Neural progenitor cell (in vitro differentiated cells): ENCODE results near the gene ACOXL. TPM values are rescaled to one million over a fixed set of nuclear protein-coding genes. Genes with fewer than 3 reads are reported as not detected.
A peak's percentile ranks its signal among the peaks of the same experiment; 100 is the strongest.

ENCODE experiments used
- DNase-seq: peaks from one replicate; pipeline ENCODE4 v3.0.0-alpha.2; 2016; ENCODE audit warnings: low spot score
- H2AFZ ChIP-seq: fragments of 200-600 bp; sonication (generic); replicated peaks from 2 replicates; pipeline ENCODE4 v1.6.1; 2016; ENCODE audit warnings: antibody characterized with exemption
- H3F3A ChIP-seq: fragments of 200-600 bp; sonication (generic); 2 replicates; pipeline ENCODE4 v1.6.1; 2016; ENCODE audit warnings: antibody characterized with exemption, low read depth
- H3K27ac ChIP-seq: fragments of 200-600 bp; sonication (generic); 2 replicates; pipeline ENCODE4 v1.5.1; 2016; ENCODE audit warnings: mild to moderate bottlenecking
- H3K27me3 ChIP-seq: fragments of 200-600 bp; sonication (generic); 2 replicates; pipeline ENCODE4 v1.6.1; 2016; ENCODE audit warnings: mild to moderate bottlenecking, moderate library complexity
- H3K36me3 ChIP-seq: fragments of 200-600 bp; sonication (generic); 2 replicates; pipeline ENCODE4 v1.5.1; 2016
- H3K4me1 ChIP-seq: fragments of 200-600 bp; sonication (generic); 2 replicates; pipeline ENCODE4 v1.6.1; 2016; ENCODE audit warnings: mixed run types
- H3K4me2 ChIP-seq: fragments of 200-600 bp; sonication (generic); 2 replicates; pipeline ENCODE4 v1.6.1; 2016
- H3K4me3 ChIP-seq: fragments of 200-600 bp; sonication (generic); 2 replicates; pipeline ENCODE4 v1.5.1; 2016
- H3K79me2 ChIP-seq: fragments of 200-600 bp; sonication (generic); 2 replicates; pipeline ENCODE4 v1.6.1; 2016; ENCODE audit warnings: low read depth
- H3K9ac ChIP-seq: fragments of 200-600 bp; sonication (generic); 2 replicates; pipeline ENCODE4 v1.6.1; 2016
- H3K9me3 ChIP-seq: fragments of 200-600 bp; sonication (generic); 2 replicates; pipeline ENCODE4 v1.5.1; 2016; ENCODE audit warnings: low read depth
- H4K20me1 ChIP-seq: fragments of 200-600 bp; sonication (generic); 2 replicates; pipeline ENCODE4 v1.6.1; 2016; ENCODE audit warnings: low read depth
- H3K27ac Mint-ChIP-seq: 3 replicates; pipeline ENCODE4 v1.8.0; 2021; ENCODE audit warnings: mixed read lengths
- H3K27me3 Mint-ChIP-seq: 2 replicates; pipeline ENCODE4 v1.8.0; 2022; ENCODE audit warnings: low read depth, mild to moderate bottlenecking, inconsistent platforms, moderate library complexity, mixed read lengths; ENCODE audit not compliant: insufficient read depth
- H3K36me3 Mint-ChIP-seq: 3 replicates; pipeline ENCODE4 v1.8.0; 2021; ENCODE audit warnings: mixed read lengths
- H3K4me1 Mint-ChIP-seq: 3 replicates; pipeline ENCODE4 v1.8.0; 2021; ENCODE audit warnings: mixed read lengths
- H3K4me3 Mint-ChIP-seq: 3 replicates; pipeline ENCODE4 v1.8.0; 2021; ENCODE audit warnings: mild to moderate bottlenecking, moderate library complexity, mixed read lengths
- H3K9me3 Mint-ChIP-seq: 3 replicates; pipeline ENCODE4 v1.8.0; 2020; ENCODE audit warnings: mixed read lengths
- EZH2 ChIP-seq: fragments of 200-600 bp; sonication (generic); IDR thresholded peaks from 2 replicates; pipeline ENCODE4 v1.6.1; 2017; ENCODE audit warnings: antibody characterized with exemption, mild to moderate bottlenecking, moderate library complexity
- EZH2phosphoT487 ChIP-seq: fragments of 200-600 bp; sonication (generic); IDR thresholded peaks from 2 replicates; pipeline ENCODE4 v1.6.1; 2017; ENCODE audit warnings: antibody characterized with exemption
- total RNA-seq: library from RNA; depleted of rRNA; stranded (reverse); fragments of >200 nt; gene quantifications from 2 replicates; pipeline ENCODE4 v1.2.3, GENCODE V29; 2015; ENCODE audit warnings: low replicate concordance
- TF ChIP-seq, protein P1 (sequence below): fragments of 200-600 bp; sonication (generic); IDR thresholded peaks from 2 replicates; pipeline ENCODE4 v1.5.1; 2017; ENCODE audit warnings: antibody characterized with exemption, mild to moderate bottlenecking

ACOXL gene
- total RNA-seq, 1 donor from 2014 or later, result 2.9 TPM

DNA sequence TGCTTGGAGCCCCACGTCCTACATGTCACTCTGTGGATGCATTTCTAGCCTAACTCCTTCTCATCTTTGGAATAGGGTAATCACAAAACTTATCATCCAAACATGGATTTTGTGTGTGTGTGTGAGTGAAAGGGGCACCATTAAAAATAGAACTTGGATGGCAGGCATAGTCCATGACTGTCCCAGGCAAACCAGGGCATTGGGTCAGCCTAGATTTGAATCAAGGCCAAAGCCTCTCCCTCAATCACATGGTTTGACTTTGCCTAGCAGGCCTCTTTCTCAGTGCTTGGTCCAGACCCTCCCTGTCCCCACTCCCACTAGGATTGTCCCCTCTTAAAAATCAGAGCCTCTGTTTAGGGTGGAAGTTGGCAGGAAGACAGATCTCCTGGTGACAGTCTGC, 320.9 kb downstream of the ACOXL start:
- no peak overlapping the region for H3K4me3 ChIP-seq
- TF ChIP-seq EZH2 (no peak), EZH2phosphoT487 (no peak)
- TF ChIP-seq, protein P1, sequence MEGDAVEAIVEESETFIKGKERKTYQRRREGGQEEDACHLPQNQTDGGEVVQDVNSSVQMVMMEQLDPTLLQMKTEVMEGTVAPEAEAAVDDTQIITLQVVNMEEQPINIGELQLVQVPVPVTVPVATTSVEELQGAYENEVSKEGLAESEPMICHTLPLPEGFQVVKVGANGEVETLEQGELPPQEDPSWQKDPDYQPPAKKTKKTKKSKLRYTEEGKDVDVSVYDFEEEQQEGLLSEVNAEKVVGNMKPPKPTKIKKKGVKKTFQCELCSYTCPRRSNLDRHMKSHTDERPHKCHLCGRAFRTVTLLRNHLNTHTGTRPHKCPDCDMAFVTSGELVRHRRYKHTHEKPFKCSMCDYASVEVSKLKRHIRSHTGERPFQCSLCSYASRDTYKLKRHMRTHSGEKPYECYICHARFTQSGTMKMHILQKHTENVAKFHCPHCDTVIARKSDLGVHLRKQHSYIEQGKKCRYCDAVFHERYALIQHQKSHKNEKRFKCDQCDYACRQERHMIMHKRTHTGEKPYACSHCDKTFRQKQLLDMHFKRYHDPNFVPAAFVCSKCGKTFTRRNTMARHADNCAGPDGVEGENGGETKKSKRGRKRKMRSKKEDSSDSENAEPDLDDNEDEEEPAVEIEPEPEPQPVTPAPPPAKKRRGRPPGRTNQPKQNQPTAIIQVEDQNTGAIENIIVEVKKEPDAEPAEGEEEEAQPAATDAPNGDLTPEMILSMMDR, result no peak
- no peaks in the 10 kb centered on the region for H3K79me2 ChIP-seq
- H3K36me3 ChIP-seq, result no peaks in the 10 kb centered on the region
- peaks cover 29% of the 10 kb centered on the region for H3K4me1 ChIP-seq
- peaks cover 2% of the 10 kb centered on the region for H3K9me3 Mint-ChIP-seq
- peaks cover 24% of the 10 kb centered on the region for H3K4me1 Mint-ChIP-seq
- H2AFZ ChIP-seq, result no peak overlapping the region
- no peak overlapping the region for H3K9ac ChIP-seq
- no peaks in the 10 kb centered on the region for H4K20me1 ChIP-seq
- no peaks in the 10 kb centered on the region for H3K9me3 ChIP-seq
- peaks cover 18% of the 10 kb centered on the region for H3F3A ChIP-seq
- no peaks in the 10 kb centered on the region for H3K27me3 ChIP-seq
- no peaks in the 10 kb centered on the region for H3K36me3 Mint-ChIP-seq
- H3K27me3 Mint-ChIP-seq, result peaks cover 10% of the 10 kb centered on the region
- no peak for DNase-seq
- no peak overlapping the region for H3K4me2 ChIP-seq
- no peak overlapping the region for H3K27ac ChIP-seq
- no peak overlapping the region for H3K27ac Mint-ChIP-seq
- H3K4me3 Mint-ChIP-seq, result no peak overlapping the region

DNA sequence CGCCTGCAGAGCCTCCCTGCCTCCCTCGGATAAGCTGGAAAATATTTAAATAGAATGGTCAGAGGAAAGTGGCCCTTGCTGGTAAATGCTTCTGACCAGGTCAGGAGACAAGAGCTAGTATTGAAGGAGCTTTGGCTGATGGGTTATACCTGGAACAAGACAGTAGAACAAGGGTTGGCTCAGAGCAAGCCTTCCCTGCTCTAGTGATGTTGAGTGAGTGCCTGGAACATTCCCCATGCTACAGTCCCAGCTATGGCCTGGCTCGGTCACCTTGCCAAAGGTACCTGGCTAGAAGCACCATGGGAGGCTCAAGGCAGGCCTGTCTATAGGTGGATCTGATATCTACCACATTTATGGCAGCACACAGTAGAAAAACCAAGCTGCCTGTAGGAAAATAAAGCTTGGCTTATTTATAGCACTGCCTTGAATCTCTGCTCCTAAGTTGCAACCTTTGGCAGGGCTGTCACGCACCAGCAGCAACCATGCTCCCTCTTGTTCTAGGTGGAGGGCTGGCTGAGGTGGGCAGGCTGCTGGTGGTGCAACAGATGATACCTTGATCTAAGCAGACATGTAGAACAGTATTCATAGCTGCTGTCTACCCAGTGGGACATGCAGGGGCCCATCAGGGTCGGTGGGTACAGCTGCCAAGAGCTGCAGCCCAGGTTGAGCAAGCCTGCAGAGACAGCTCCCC, 321.6 kb downstream of the ACOXL start:
- Histone ChIP-seq H3K27me3 (no peaks in the 10 kb centered on the region), H3F3A (peaks cover 18% of the 10 kb centered on the region), H3K4me2 (peak overlapping the region; percentile 63), H3K4me1 (peaks cover 29% of the 10 kb centered on the region), H3K4me3 (no peak overlapping the region), H3K36me3 (no peaks in the 10 kb centered on the region), H3K9me3 (no peaks in the 10 kb centered on the region), H3K9ac (no peak overlapping the region), H2AFZ (no peak overlapping the region), H3K79me2 (no peaks in the 10 kb centered on the region), H3K27ac (peak overlapping the region; percentile 89), H4K20me1 (no peaks in the 10 kb centered on the region)
- no peak for TF ChIP-seq EZH2phosphoT487
- TF ChIP-seq EZH2, result no peak
- TF ChIP-seq, protein P1, result no peak
- H3K27me3 Mint-ChIP-seq, result peaks cover 7% of the 10 kb centered on the region
- H3K27ac Mint-ChIP-seq, result peak overlapping the region; percentile 42
- DNase-seq, result no peak
- no peaks in the 10 kb centered on the region for H3K36me3 Mint-ChIP-seq
- peak overlapping the region; percentile 2 for H3K4me3 Mint-ChIP-seq
- peaks cover 2% of the 10 kb centered on the region for H3K9me3 Mint-ChIP-seq
- H3K4me1 Mint-ChIP-seq, result peaks cover 24% of the 10 kb centered on the region

GRCh38 chr2:111054791-111055691, 322.7 kb downstream of the ACOXL start:
- peaks cover 24% of the 10 kb centered on the region for H3K4me1 Mint-ChIP-seq
- H3K79me2 ChIP-seq, result no peaks in the 10 kb centered on the region
- peak overlapping the region; percentile 11 for H3K4me3 Mint-ChIP-seq
- peaks cover 4% of the 10 kb centered on the region for H3K27me3 Mint-ChIP-seq
- peaks cover 18% of the 10 kb centered on the region for H3F3A ChIP-seq
- H3K27ac Mint-ChIP-seq, result peak overlapping the region; percentile 75
- peak; percentile 76 for DNase-seq
- H3K9ac ChIP-seq, result no peak overlapping the region
- H3K4me1 ChIP-seq, result peaks cover 29% of the 10 kb centered on the region
- H2AFZ ChIP-seq, result no peak overlapping the region
- no peaks in the 10 kb centered on the region for H3K36me3 ChIP-seq
- H3K9me3 ChIP-seq, result no peaks in the 10 kb centered on the region
- H3K4me3 ChIP-seq, result no peak overlapping the region
- no peaks in the 10 kb centered on the region for H3K27me3 ChIP-seq
- H3K36me3 Mint-ChIP-seq, result no peaks in the 10 kb centered on the region
- TF ChIP-seq, protein P1, result no peak
- TF ChIP-seq EZH2phosphoT487, result no peak
- TF ChIP-seq EZH2, result no peak
- H3K27ac ChIP-seq, result peak overlapping the region; percentile 89
- H3K4me2 ChIP-seq, result peak overlapping the region; percentile 63
- no peaks in the 10 kb centered on the region for H4K20me1 ChIP-seq
- peaks cover 7% of the 10 kb centered on the region for H3K9me3 Mint-ChIP-seq
